HepG2 (cell line): ENCODE results near the gene CNGA3.

ENCODE experiments used
- CTCF ChIP-seq: sonication (generic); formaldehyde crosslinking; IDR thresholded peaks from 2 replicates; pipeline ENCODE4 v1.5.0; 2020; ENCODE audit warnings: mild to moderate bottlenecking, missing genetic modification reagents, moderate library complexity
- FOXK1 ChIP-seq: sonication (generic); formaldehyde crosslinking; IDR thresholded peaks from 2 replicates; pipeline ENCODE4 v1.4.0; 2020; ENCODE audit warnings: low read depth, missing genetic modification reagents, borderline replicate concordance

- TF ChIP-seq CTCF (CRISPR knock-in tag) (no peak), FOXK1 (CRISPR knock-in tag) (no peak)
Measured at GRCh38 chr2:98416383-98417159, 70.3 kb downstream of the CNGA3 start.
